Measurements from ENCODE around the gene CDC6. TPM values are rescaled to one million over a fixed set of nuclear protein-coding genes. Genes with fewer than 3 reads are reported as not detected.

The CDC6 gene
- total and polyA plus RNA-seq, 2 experiments from 2014 or later = 9.8 to 12.4 TPM

- peaks cover 38% of the 10 kb centered on the region for H3K36me3 ChIP-seq (ENCODE audit: low read depth)
These were observed 22.3 kb upstream of the CDC6 start for GRCh38 chr17:40265337-40265736.

DNA sequence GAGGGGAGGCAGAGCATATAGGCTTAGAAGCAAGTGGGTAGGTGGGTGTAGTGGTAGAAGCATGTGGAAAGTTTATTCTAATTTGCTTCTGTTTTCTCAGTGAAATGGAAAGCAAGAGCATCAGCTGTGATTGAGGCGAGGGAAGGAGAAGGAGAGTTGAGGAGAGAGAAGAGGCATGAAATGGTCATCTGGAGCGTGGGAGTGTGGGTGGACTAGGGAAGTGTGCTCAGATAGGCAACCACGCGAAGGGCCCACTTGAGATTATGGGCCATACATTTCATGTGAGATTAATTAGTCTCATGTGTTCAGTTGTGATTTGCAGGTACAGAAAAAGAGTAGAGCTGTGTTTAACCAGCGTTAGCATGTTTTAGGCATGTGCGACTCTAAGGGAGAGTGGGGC lies 20.8 kb upstream of the CDC6 start:
- in situ Hi-C loops (cut with MboI) = no loop called here
- H3K9me2 ChIP-seq (ENCODE audit: insufficient read depth) = no peaks in the 10 kb centered on the region
- no peaks in the 10 kb centered on the region for H3F3A ChIP-seq (ENCODE audit: insufficient read depth)
- H3K27me3 ChIP-seq (replicated peaks; ENCODE audit: insufficient read depth) = no peaks in the 10 kb centered on the region
- TF ChIP-seq EZH2phosphoT487 (IDR thresholded peaks at IDR 0.05; ENCODE audit: insufficient read depth, low read depth) (no peak), EZH2 (IDR thresholded peaks at IDR 0.05; ENCODE audit: insufficient read depth, poor library complexity, severe bottlenecking) (no peak)
- H2AFZ ChIP-seq = no peak overlapping the region
- H3K4me2 ChIP-seq (ENCODE audit: unreplicated experiment) = no peak overlapping the region
- no peaks in the 10 kb centered on the region for H3K9me3 ChIP-seq (ENCODE audit: low read depth)
- no peak for DNase-seq
- no peak overlapping the region for H3K27ac ChIP-seq
- WGBS, 2 experiments (ENCODE audit: low coverage in 1 of 2, low lambda C conversion rate in 2 of 2, missing lambda C conversion rate in 2 of 2) = 97% methylated on average over 6 of the region's 6 CpGs
- no peak overlapping the region for H3K4me3 ChIP-seq
- H3K4me1 ChIP-seq (ENCODE audit: insufficient read depth) = no peaks in the 10 kb centered on the region
- H3K9ac ChIP-seq = no peak overlapping the region
- H3K79me2 ChIP-seq (ENCODE audit: insufficient read depth) = peaks cover 13% of the 10 kb centered on the region
- H4K20me1 ChIP-seq (ENCODE audit: insufficient read depth) = no peaks in the 10 kb centered on the region
- H3K36me3 ChIP-seq (ENCODE audit: low read depth) = peaks cover 34% of the 10 kb centered on the region

More at GRCh38 chr17:40265337-40265736, 22.3 kb upstream of the CDC6 start:
- Histone ChIP-seq H4K20me1 (ENCODE audit: insufficient read depth) (no peaks in the 10 kb centered on the region), H3K4me1 (ENCODE audit: insufficient read depth) (no peaks in the 10 kb centered on the region), H2AFZ (no peak overlapping the region), H3K9me2 (ENCODE audit: insufficient read depth) (no peaks in the 10 kb centered on the region), H3K9me3 (ENCODE audit: low read depth) (no peaks in the 10 kb centered on the region), H3K27me3 (replicated peaks; ENCODE audit: insufficient read depth) (no peaks in the 10 kb centered on the region), H3K79me2 (ENCODE audit: insufficient read depth) (peaks cover 19% of the 10 kb centered on the region), H3K4me2 (ENCODE audit: unreplicated experiment) (no peak overlapping the region), H3F3A (ENCODE audit: insufficient read depth) (no peaks in the 10 kb centered on the region), H3K9ac (no peak overlapping the region), H3K27ac (no peak overlapping the region), H3K4me3 (no peak overlapping the region)
- WGBS, 2 experiments (ENCODE audit: low coverage in 1 of 2, low lambda C conversion rate in 2 of 2, missing lambda C conversion rate in 2 of 2) = 98 to 99% methylated on average over 5 of the region's 5 CpGs
- no peak for TF ChIP-seq EZH2 (IDR thresholded peaks at IDR 0.05; ENCODE audit: insufficient read depth, poor library complexity, severe bottlenecking)
- in situ Hi-C loops (cut with MboI) = no loop called here
- DNase-seq = no peak

DNA sequence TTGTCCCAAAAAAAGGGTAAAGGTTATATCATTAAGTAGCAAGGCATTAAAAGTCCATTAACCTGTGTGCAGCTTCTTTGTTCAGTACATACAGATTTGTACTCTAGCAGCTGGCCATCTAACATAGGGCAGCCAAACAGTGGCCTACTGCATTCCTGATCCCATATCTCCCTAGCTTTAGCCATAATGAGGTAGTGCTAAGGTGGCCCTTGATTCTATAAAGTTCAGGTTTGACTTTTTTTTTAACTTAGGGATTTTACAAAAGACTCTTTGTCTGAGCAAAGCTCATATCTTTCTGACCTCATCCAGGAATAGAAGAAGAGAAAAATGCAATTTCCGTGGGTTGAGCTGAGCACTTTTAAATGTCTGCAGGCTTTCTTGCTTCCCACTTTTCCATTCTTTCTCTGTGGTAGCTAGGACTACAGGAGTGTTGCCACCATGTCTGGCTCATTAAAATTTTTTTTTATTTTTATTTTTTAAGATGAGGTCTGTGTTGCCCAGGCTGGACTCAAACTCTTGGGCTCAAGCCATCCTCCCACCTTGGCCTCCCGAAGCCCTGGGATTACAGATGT lies 19.5 kb upstream of the CDC6 start:
- Histone ChIP-seq H3K36me3 (ENCODE audit: low read depth) (peaks cover 26% of the 10 kb centered on the region), H4K20me1 (ENCODE audit: insufficient read depth) (no peaks in the 10 kb centered on the region), H3K9me3 (ENCODE audit: low read depth) (no peaks in the 10 kb centered on the region), H2AFZ (no peak overlapping the region), H3K4me3 (no peak overlapping the region), H3K9ac (no peak overlapping the region), H3K27me3 (replicated peaks; ENCODE audit: insufficient read depth) (no peaks in the 10 kb centered on the region), H3K79me2 (ENCODE audit: insufficient read depth) (peaks cover 5% of the 10 kb centered on the region; the same call in 1 of the 2 replicates), H3K9me2 (ENCODE audit: insufficient read depth) (no peaks in the 10 kb centered on the region), H3K27ac (no peak overlapping the region), H3K4me2 (ENCODE audit: unreplicated experiment) (no peak overlapping the region), H3K4me1 (ENCODE audit: insufficient read depth) (no peaks in the 10 kb centered on the region), H3F3A (ENCODE audit: insufficient read depth) (no peaks in the 10 kb centered on the region)
- DNase-seq = no peak
- TF ChIP-seq EZH2 (IDR thresholded peaks at IDR 0.05; ENCODE audit: insufficient read depth, poor library complexity, severe bottlenecking) (no peak), EZH2phosphoT487 (IDR thresholded peaks at IDR 0.05; ENCODE audit: insufficient read depth, low read depth) (no peak)
- in situ Hi-C loops (cut with MboI) = no loop called here
- WGBS, 2 experiments (ENCODE audit: low coverage in 1 of 2, low lambda C conversion rate in 2 of 2, missing lambda C conversion rate in 2 of 2) = 95 to 97% methylated on average over 2 of the region's 2 CpGs

- 59 to 63% methylated on average over 1 of the region's 1 CpG for WGBS, 2 experiments (ENCODE audit: low coverage in 1 of 2, low lambda C conversion rate in 2 of 2, missing lambda C conversion rate in 2 of 2)
- Histone ChIP-seq H3K79me2 (ENCODE audit: insufficient read depth) (no peaks in the 10 kb centered on the region), H3F3A (ENCODE audit: insufficient read depth) (peaks cover 8% of the 10 kb centered on the region), H3K9ac (no peak overlapping the region), H3K9me2 (ENCODE audit: insufficient read depth) (no peaks in the 10 kb centered on the region), H3K27me3 (replicated peaks; ENCODE audit: insufficient read depth) (no peaks in the 10 kb centered on the region), H3K4me1 (ENCODE audit: insufficient read depth) (peaks cover 4% of the 10 kb centered on the region), H3K9me3 (ENCODE audit: low read depth) (no peaks in the 10 kb centered on the region), H3K4me2 (ENCODE audit: unreplicated experiment) (no peak overlapping the region), H3K27ac (no peak overlapping the region), H3K36me3 (ENCODE audit: low read depth) (peaks cover 53% of the 10 kb centered on the region), H4K20me1 (ENCODE audit: insufficient read depth) (no peaks in the 10 kb centered on the region), H2AFZ (no peak overlapping the region), H3K4me3 (no peak overlapping the region)
- no peak for DNase-seq
- in situ Hi-C loops (cut with MboI) = no loop called here
- TF ChIP-seq EZH2 (IDR thresholded peaks at IDR 0.05; ENCODE audit: insufficient read depth, poor library complexity, severe bottlenecking) (no peak), EZH2phosphoT487 (IDR thresholded peaks at IDR 0.05; ENCODE audit: insufficient read depth, low read depth) (no peak)
These were observed 9.3 kb upstream of the CDC6 start for GRCh38 chr17:40278414-40278813.

- in situ Hi-C loops (cut with MboI) = no loop called here
- 79 to 80% methylated on average over 4 of the region's 4 CpGs for WGBS, 2 experiments (ENCODE audit: low coverage in 1 of 2, low lambda C conversion rate in 2 of 2, missing lambda C conversion rate in 2 of 2)
- H3K4me3 ChIP-seq = no peak overlapping the region
These were observed 8.3 kb upstream of the CDC6 start for GRCh38 chr17:40279402-40279801.

More at GRCh38 chr17:40279402-40279801, 8.3 kb upstream of the CDC6 start:
- TF ChIP-seq EZH2 (IDR thresholded peaks at IDR 0.05; ENCODE audit: insufficient read depth, poor library complexity, severe bottlenecking) = no peak
- Histone ChIP-seq H2AFZ (no peak overlapping the region), H3K4me2 (ENCODE audit: unreplicated experiment) (no peak overlapping the region), H3K4me1 (ENCODE audit: insufficient read depth) (peaks cover 11% of the 10 kb centered on the region), H3K9ac (no peak overlapping the region), H3K27me3 (replicated peaks; ENCODE audit: insufficient read depth) (no peaks in the 10 kb centered on the region), H3F3A (ENCODE audit: insufficient read depth) (peaks cover 18% of the 10 kb centered on the region), H3K9me3 (ENCODE audit: low read depth) (no peaks in the 10 kb centered on the region), H3K36me3 (ENCODE audit: low read depth) (peaks cover 45% of the 10 kb centered on the region), H3K27ac (no peak overlapping the region), H3K9me2 (ENCODE audit: insufficient read depth) (no peaks in the 10 kb centered on the region), H4K20me1 (ENCODE audit: insufficient read depth) (no peaks in the 10 kb centered on the region), H3K79me2 (ENCODE audit: insufficient read depth) (no peaks in the 10 kb centered on the region)
- no peak for DNase-seq

All from GM23248 (cell line).